Breast epithelium (tissue), 3 donors: ENCODE measurements around the gene CHD2.

ENCODE experiments used
- POLR2A ChIP-seq: fragments of 450-650 bp; IDR thresholded peaks from one replicate; pipeline ENCODE4 v1.6.1; 2016; ENCODE audit warnings: antibody characterized with exemption, mild to moderate bottlenecking, moderate library complexity
- POLR2AphosphoS5 ChIP-seq, 3 donors: sonication (generic); formaldehyde crosslinking; IDR thresholded peaks; one replicate each; pipeline ENCODE4 v1.6.1; 2017; ENCODE audit warnings: antibody characterized with exemption in 3 of 3
- TF ChIP-seq, protein P1 (sequence below), 3 donors: fragments of 450-650 bp; IDR thresholded peaks; one replicate each; pipeline ENCODE4 v1.5.1; 2016 to 2017; ENCODE audit warnings: antibody characterized with exemption in 3 of 3, mild to moderate bottlenecking in 3 of 3, moderate library complexity in 3 of 3

DNA sequence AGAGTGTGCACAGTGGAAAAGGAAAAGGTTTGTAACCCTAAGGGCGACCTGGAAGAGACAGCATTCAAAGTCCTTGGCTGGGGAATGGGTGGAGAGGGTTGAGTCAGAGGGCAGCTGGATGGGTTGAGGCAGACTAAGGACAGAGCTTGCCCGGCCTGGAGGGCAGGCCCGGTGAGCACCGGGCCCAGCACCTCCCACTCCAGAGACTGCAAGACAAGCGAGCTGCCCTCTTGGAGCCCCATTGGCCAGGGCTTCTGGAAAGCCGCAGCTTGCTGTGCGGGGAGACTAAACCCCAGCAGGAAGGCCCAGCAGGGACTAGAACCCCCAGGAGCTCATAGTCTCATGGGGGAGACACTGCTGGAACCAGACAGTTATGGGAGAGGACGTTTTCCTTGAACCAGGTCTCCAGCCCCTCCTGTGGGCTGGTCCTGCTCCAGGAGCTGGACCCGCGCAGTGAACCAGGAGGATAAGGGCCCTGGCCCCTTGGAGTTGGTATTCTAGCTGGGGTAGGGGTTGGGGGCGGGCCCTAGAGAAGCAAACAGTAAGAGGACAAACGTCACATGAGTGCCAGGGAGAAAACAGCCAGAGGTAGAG lies 129.8 kb downstream of the CHD2 start:
- TF ChIP-seq POLR2AphosphoS5 (IDR thresholded peaks at IDR 0.05) (no peak), POLR2A (no peak)
- TF ChIP-seq, protein P1, sequence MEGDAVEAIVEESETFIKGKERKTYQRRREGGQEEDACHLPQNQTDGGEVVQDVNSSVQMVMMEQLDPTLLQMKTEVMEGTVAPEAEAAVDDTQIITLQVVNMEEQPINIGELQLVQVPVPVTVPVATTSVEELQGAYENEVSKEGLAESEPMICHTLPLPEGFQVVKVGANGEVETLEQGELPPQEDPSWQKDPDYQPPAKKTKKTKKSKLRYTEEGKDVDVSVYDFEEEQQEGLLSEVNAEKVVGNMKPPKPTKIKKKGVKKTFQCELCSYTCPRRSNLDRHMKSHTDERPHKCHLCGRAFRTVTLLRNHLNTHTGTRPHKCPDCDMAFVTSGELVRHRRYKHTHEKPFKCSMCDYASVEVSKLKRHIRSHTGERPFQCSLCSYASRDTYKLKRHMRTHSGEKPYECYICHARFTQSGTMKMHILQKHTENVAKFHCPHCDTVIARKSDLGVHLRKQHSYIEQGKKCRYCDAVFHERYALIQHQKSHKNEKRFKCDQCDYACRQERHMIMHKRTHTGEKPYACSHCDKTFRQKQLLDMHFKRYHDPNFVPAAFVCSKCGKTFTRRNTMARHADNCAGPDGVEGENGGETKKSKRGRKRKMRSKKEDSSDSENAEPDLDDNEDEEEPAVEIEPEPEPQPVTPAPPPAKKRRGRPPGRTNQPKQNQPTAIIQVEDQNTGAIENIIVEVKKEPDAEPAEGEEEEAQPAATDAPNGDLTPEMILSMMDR (IDR thresholded peaks at IDR 0.05) = no peak
